ENCODE data around the gene ZMYND10.
"Not testable (repeated sequence)": the region's sequence is repeated elsewhere in the genome, so short reads cannot be mapped to it uniquely, and the experiment has no call there.

Gene ZMYND10

GRCh38 chr3:50324351-50325112 is 21.0 kb downstream of the ZMYND10 start:
- no peak for DNase-seq

- no peak for DNase-seq
Measured at GRCh38 chr3:50323614-50324199, 21.8 kb downstream of the ZMYND10 start.

- no peak for DNase-seq
Measured at GRCh38 chr3:50323092-50323600, 22.4 kb downstream of the ZMYND10 start.

GRCh38 chr3:50322386-50323091 is 23.0 kb downstream of the ZMYND10 start, which contains the start of gene HYAL2:
Gene HYAL2, minus strand, starts transcription at chr3:50322745. Its CDS starts 2,256 bp downstream, at chr3:50320489.
- peak; percentile 51 for DNase-seq

- no peak for DNase-seq
Measured at GRCh38 chr3:50322115-50322385, 23.5 kb downstream of the ZMYND10 start.

GRCh38 chr3:50321336-50322114 is 24.0 kb downstream of the ZMYND10 start:
- DNase-seq: peak; percentile 79

GRCh38 chr3:50320853-50321335 is 24.6 kb downstream of the ZMYND10 start:
- peak; percentile 46 for DNase-seq

- no peak for DNase-seq
Measured at GRCh38 chr3:50319894-50320625, 25.5 kb downstream of the ZMYND10 start.

- DNase-seq: no peak
Measured at GRCh38 chr3:50319181-50319893, 26.2 kb downstream of the ZMYND10 start.

- no peak for DNase-seq
Measured at GRCh38 chr3:50318615-50319014, 26.9 kb downstream of the ZMYND10 start.

- DNase-seq: no peak
Measured at GRCh38 chr3:50318163-50318562, 27.4 kb downstream of the ZMYND10 start.

GRCh38 chr3:50317300-50317699 is 28.2 kb downstream of the ZMYND10 start:
- DNase-seq: no peak

- DNase-seq: no peak
Measured at GRCh38 chr3:50316657-50317242, 28.8 kb downstream of the ZMYND10 start.

GRCh38 chr3:50314816-50315215 is 30.7 kb downstream of the ZMYND10 start:
- no peak for DNase-seq

- no peak for DNase-seq
Measured at GRCh38 chr3:50314342-50314741, 31.2 kb downstream of the ZMYND10 start.

- not testable (repeated sequence) for DNase-seq
Measured at GRCh38 chr3:50312041-50312440, 33.5 kb downstream of the ZMYND10 start.

GRCh38 chr3:50304601-50305000 is 40.9 kb downstream of the ZMYND10 start:
- no peak for DNase-seq

GRCh38 chr3:50303013-50303815 is 42.3 kb downstream of the ZMYND10 start, which contains the start of gene HYAL1:
Gene HYAL1, minus strand, starts transcription at chr3:50303574. Its CDS starts 618 bp downstream, at chr3:50302956.
- no peak for DNase-seq

- DNase-seq: no peak
Measured at GRCh38 chr3:50302095-50303012, 43.2 kb downstream of the ZMYND10 start.
